Hypothalamus (tissue), 51 donors: ENCODE results near the gene CHST11.

Experiments used
- DNase-seq, 51 donors: peaks; one replicate each; lab custom pipeline; 2025; lab: John Stamatoyannopoulos, UW

CHST11 gene

DNA sequence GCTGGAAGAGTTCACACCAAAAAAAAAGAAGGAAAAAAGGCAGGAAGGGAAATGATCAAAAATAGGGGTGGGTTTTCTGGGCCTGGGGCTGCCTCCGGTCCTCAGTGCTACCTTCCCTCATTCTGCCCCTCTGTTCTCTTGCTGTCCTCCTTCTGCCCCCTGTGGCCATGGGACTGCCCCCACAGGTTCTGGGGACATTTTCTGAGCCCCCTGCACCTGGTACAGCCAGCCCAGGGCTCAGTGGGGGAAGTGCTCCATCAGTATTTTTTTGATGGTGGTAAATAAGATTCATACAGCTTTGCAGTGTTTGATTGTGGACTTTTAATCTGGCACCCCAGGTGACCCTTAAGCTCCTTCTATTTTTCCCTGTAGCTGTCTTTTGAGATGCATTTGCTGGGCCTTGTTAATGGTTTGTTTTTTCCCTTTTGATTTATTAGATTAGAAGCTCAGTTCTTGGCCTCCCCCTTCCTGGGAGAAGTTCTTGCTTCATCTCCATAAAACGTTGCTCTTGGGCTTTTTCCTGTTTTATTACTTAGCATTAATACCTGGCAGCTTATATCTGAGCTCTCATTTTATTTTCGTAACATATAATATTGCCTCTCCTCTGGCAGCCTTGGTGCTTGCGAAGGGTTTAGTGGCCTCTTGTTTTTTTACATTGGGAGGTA lies 43.1 kb downstream of the CHST11 start:
- no peak for DNase-seq

DNA sequence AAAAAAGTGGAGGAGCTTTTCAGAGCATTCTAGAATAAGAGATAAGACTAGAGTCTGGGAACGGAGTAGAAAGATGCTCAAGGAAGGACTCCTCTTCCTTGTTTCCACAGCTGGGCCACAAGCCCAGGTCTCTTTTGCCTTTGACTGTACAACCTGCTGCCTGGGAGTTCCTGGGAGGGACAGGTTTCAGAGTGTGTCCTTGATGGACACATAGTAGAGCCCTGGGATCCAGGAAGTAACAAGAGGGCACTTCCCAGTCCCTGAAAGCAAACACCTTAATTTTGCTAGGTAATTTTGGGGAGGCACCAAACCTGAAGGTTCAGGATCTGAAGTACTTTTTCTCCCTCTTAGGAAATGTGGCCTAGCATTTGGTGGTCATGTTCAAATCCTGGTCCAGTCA lies 44.4 kb downstream of the CHST11 start:
- no peak for DNase-seq

DNA sequence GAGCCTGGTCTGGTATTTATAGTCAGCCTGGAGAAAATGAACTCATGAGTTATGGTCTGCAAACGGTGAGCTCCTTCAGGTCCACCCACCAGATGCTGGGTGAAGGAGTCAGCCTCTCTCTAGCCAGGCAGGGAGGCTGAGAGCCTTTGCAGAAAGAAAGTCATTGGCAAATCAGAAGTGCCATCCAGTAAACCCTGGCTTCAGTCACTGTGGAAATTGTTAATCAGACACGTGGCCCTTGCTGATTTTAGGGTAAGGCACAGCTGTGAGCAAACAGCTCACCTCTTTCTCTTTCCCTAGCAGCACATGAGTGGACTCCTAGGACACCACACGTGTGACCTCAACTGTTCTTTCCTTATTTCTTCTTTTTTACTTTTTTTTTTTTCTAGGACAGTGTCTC lies 44.9 kb downstream of the CHST11 start:
- DNase-seq, result no peak

GRCh38 chr12:104502217-104502616 lies 45.5 kb downstream of the CHST11 start:
- DNase-seq, result no peak

DNA sequence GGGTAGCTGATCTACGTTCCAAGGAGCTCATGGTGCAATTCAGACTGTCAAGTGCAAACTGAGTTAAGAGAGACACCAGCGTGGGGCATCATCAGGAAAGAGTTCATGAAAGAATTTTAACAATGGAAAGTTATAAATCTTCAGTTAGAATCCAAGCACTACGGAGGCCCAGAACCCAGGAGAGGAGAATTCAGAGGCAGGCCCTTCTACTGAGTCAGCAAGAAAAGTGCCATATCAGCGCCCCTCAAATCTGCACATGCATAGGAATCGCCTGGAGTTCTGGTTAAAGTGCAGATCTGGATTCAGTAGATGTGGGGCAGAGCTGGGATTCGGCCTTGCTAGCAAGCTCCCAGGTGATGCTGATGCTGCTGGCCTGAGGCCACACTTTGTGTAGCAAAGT lies 45.9 kb downstream of the CHST11 start:
- DNase-seq, result no peak

DNA sequence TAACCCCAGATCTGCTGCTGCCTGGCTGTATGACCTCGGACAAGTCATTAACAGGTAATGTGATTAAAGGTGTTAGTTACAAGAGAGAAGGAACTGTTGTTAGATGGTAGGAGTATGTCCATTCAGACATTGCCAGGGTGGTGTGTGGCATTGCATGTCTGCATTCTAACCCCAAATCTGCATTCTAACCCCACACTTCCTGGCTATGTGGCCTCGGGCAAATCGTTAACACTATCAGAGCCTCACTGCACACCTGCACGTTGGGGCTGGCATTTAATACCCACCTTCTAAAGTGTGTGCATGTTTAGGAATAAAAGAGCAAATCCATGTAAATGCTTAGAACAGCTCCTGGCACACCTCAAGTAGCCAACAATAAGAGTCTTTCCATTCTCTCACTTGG lies 46.4 kb downstream of the CHST11 start:
- no peak for DNase-seq

GRCh38 chr12:104504146-104504545 lies 47.4 kb downstream of the CHST11 start:
- no peak for DNase-seq

DNA sequence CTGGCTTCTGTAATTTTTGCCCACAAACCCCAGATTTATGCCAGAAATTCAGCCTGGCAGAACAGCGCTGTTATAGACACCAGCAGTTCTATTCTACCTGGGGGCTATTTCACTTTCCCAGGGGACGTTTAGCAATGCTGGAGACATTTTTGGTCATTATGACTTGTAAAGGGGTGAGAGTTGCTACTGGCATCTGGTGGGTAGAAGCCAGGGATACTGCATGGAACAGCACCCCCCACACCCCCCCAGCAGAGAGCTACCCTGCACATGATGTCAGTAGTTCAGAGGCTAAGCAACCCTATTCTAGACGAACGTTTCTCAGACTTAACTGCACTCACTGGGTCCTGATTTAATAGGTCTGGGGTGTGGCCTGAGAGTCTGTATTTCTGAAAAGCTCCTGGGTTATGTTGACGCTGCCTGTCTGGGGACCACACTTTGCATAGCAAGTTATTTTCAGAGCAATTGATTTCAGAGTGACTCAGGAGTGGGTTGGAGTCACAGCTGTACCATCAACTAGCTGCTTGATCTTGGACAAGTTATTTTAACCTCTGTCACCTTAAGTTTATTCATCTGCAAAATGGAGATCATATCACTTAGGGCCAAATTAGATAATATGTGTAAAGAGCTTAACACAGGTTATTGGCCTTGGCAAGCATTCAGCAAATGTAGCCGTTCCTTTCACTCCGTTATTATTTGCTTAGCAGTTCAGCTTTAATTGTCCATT lies 48.5 kb downstream of the CHST11 start:
- no peak for DNase-seq

GRCh38 chr12:104506676-104507401 lies 50.1 kb downstream of the CHST11 start:
- no peak for DNase-seq

DNA sequence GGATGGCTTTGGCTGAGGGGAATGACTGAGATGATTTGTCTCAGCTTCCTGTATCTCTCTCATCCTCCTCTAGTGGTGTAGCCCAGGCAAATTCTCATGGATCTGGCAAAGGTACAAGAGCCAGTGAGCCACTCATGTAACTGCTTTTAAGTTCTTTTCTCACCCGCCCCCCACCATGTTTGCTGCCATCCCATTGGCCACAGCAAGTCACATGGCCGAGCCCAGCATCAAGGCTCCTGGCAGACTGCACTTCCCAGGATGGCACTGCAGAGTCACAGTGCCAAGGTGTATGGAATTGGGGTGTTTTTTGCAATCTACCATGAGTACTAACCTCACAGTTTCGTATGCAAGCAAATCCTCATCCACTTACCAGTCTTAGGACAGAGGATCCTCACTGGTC lies 50.9 kb downstream of the CHST11 start:
- DNase-seq, result no peak

DNA sequence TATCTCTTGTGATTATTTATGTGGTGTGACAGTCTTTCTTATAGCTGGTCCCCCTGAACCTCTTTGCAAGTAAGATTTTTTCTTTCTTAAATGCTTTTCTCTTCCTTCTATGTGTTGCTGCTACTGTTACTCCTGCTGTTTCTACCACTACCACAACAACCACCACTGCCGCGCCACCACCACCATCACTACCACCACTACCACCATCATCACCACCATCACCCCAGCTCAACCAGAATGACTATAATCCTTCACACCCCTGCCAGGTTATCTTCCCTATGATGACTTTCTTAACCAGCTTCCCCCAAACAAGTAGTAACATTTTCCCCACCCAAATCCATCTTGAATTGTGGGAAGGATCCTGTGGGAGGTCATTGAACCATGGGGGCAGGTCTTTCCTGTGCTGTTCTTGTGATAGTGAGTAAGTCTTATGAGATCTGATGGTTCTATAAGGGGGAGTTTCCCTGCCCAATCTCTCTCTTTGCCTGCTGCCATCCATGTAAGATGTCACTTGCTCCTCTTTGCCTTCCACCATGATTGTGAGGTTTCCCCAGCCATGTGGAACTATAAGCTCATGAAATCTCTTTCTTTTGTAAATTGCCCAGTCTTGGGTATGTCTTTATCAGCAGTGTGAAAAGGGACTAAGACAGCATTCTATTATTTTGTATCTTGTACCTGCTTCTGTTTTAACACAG lies 52.2 kb downstream of the CHST11 start:
- no peak for DNase-seq

GRCh38 chr12:104510145-104510872 lies 53.6 kb downstream of the CHST11 start:
- DNase-seq, result peak in 1 of 51 donors; percentile 8

DNA sequence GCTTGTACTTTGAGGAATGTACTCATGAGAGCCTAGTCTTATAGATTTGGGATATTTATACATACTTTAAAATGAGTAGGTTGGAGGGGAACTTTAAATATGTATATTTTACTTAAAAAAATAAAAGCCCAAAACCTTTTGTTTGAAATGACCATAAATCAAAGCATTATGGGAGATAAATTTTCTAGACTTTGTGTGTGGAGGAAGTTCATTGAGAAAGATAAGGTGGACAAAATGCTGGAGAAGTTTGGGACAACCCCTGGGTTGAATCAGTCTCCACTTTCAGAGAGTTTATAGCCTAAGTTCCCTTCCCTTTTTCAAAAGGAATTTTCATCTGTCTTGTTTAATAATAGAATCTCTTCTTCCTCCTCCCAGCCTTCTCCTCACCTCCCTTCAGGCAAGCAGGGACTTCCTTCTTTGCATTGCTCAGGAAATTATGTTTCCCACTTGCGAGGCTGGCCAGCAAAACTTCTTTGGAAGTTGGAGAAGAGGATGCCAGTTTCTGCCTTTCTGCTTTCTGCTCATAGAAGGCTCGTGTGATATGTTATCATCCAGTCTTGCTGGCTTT lies 54.2 kb downstream of the CHST11 start:
- DNase-seq, result no peak

GRCh38 chr12:104513681-104514080 lies 56.9 kb downstream of the CHST11 start:
- DNase-seq, result no peak

GRCh38 chr12:104514092-104514810 lies 57.5 kb downstream of the CHST11 start:
- DNase-seq, result peak in 3 of 51 donors; percentile 3 to 15 (median 14)

DNA sequence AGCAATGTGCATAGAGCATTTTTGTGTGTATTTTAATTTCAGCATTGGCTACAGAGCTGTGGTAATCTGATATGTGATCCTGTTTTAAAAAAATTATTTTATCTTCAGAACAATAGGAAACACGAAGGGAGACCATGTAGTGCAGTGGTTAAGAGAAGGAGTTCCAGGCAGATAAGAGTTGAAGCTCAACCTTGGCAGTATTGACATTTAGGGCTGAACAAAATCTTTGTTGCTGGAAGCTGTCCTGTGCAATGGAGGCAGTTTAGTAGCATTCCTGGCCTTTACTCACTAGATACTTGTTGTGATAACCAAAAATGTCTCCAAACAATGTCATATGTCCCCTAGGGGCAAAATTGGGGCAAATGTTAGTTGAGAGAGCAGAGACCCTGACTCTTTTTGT lies 59.2 kb downstream of the CHST11 start:
- no peak for DNase-seq

DNA sequence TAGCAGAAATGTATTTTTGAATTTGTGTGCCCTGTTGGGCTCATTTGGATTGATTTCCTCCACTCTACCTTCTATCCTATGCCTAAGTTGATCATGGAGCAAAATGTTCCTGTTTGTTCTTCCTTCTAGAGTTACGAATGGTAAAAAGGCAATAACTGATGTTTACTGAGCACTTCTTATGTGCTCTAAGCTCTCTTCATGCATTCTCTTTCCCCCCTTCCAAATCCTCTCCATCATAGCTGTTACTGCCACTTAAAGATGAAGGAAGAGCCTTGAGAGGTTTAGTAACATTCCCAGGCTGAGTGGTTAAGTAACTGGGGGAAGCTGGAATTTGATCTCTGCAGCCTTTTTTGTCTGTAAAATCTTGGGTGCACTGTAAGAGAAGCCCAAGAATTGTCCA lies 60.1 kb downstream of the CHST11 start:
- DNase-seq, result no peak

GRCh38 chr12:104517880-104518279 lies 61.1 kb downstream of the CHST11 start:
- DNase-seq, result no peak

DNA sequence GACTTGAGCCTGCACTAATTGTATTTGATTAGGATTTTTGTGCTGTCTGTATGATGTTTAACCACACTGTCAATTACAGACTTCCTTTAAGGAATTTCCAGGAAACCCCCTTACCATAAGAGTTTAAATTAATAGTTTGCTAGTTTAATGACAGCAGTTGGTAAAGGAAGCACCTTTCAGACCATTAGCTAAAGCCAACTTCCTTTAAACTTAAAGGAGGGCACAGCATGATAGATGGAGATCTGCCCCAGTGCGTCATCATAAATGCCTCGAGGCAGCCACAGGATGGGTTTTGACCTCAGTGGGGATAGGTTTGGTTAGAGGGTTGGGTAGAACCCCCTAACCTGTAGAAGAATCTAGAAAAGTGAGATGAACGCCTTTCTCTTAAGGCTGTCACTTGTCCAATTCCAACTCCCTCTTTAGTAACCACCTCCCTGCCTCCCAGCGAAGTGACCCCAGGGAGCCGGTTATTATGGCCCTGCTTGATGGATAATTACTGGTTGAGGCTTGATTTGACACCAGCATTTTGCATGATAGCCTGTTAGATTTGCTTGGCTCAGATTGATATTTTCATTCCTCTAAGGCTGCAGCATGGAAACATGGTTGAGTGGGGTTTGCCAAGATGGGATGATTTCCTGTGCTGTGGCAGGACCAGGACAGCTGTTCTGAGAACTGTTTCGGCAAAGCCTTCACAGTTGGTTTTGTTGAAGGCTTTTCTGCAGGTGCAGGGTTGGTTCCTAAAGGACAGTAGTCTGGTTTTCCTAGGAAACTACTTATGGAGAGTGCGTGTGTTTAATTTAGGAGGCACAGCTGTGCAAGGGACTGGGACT lies 62.7 kb downstream of the CHST11 start:
- no peak for DNase-seq
